ENCODE data around the gene MED17.

DNA sequence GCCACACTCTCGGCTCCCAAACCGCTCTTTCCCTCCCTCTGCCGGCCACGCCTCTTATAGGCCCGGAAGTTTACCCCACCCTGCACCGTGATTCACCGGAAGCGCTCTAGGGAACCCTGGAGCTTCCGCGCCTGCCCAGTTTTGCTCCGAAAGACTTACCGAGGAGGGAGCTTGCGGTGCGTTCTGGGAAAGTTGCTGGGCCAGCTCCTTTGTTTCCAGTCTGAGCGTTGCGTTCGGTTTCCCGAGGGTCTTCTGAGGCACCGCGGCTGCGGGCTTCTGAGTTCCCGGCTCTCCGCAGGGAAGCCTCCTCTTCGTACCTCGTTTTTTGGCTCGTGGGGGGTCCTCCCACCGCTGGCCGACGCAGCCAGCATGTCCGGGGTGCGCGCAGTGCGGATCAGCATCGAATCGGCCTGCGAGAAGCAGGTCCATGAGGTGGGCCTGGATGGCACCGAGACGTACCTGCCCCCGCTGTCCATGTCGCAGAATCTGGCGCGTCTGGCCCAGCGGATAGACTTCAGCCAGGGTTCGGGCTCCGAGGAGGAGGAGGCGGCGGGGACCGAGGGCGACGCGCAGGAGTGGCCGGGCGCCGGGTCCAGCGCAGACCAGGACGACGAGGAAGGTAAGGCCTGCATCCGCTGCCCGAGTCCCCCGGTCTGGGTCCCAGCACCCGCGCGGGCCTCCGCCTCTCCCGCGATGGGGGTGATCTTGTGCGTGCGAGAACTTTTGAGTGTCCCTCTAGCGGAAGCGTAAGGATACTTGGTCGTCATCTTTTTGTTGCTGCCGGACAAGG lies at the start of gene MED17:
- TF ChIP-seq EZH2 (IDR thresholded peaks at IDR 0.05; ENCODE audit: borderline replicate concordance, low read length) = no peak
- TF ChIP-seq, protein P1, sequence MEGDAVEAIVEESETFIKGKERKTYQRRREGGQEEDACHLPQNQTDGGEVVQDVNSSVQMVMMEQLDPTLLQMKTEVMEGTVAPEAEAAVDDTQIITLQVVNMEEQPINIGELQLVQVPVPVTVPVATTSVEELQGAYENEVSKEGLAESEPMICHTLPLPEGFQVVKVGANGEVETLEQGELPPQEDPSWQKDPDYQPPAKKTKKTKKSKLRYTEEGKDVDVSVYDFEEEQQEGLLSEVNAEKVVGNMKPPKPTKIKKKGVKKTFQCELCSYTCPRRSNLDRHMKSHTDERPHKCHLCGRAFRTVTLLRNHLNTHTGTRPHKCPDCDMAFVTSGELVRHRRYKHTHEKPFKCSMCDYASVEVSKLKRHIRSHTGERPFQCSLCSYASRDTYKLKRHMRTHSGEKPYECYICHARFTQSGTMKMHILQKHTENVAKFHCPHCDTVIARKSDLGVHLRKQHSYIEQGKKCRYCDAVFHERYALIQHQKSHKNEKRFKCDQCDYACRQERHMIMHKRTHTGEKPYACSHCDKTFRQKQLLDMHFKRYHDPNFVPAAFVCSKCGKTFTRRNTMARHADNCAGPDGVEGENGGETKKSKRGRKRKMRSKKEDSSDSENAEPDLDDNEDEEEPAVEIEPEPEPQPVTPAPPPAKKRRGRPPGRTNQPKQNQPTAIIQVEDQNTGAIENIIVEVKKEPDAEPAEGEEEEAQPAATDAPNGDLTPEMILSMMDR (IDR thresholded peaks at IDR 0.05; ENCODE audit: low read length) = peak; percentile 45; the same call in 1 of the 2 replicates

Measured in OCI-LY1 (cell line).